ENCODE measurements around the gene BEST2.

- TF ChIP-seq CTCF (conservative IDR thresholded peaks at IDR 0.05; ENCODE audit: low read depth, low read length): no peak
- TF ChIP-seq RFX5 (IDR thresholded peaks at IDR 0.05; ENCODE audit: low read depth, low read length): no peak
- TF ChIP-seq MAFK (IDR thresholded peaks at IDR 0.05; ENCODE audit: low read depth, low read length): no peak
- TF ChIP-seq MXI1 (IDR thresholded peaks at IDR 0.05; ENCODE audit: borderline replicate concordance, low read depth, low read length): no peak
Measured at GRCh38 chr19:12759686-12760085, 8.1 kb downstream of the BEST2 start.
